Fibroblast of lung (primary cell): ENCODE results near the gene SYTL5.

Experiments used
- EZH2 ChIP-seq: IDR thresholded peaks from 2 replicates; pipeline ENCODE4 v1.5.1; 2012; ENCODE audit warnings: low read length, control low read depth, mild to moderate bottlenecking; ENCODE audit errors: missing control alignments
- TF ChIP-seq, protein P1 (sequence below), 2 donors: IDR thresholded peaks in 1 of 2; conservative IDR thresholded peaks in 1 of 2; 1 replicate in 1 of 2; 2 replicates in 1 of 2; pipeline ENCODE4 v1.5.1; 2011 to 2012; ENCODE audit warnings: low read length in 2 of 2, control low read depth in 1 of 2, inconsistent platforms in 1 of 2, low read depth in 1 of 2, mild to moderate bottlenecking in 1 of 2

- TF ChIP-seq, protein P1, sequence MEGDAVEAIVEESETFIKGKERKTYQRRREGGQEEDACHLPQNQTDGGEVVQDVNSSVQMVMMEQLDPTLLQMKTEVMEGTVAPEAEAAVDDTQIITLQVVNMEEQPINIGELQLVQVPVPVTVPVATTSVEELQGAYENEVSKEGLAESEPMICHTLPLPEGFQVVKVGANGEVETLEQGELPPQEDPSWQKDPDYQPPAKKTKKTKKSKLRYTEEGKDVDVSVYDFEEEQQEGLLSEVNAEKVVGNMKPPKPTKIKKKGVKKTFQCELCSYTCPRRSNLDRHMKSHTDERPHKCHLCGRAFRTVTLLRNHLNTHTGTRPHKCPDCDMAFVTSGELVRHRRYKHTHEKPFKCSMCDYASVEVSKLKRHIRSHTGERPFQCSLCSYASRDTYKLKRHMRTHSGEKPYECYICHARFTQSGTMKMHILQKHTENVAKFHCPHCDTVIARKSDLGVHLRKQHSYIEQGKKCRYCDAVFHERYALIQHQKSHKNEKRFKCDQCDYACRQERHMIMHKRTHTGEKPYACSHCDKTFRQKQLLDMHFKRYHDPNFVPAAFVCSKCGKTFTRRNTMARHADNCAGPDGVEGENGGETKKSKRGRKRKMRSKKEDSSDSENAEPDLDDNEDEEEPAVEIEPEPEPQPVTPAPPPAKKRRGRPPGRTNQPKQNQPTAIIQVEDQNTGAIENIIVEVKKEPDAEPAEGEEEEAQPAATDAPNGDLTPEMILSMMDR (conservative IDR thresholded peaks at IDR 0.05 in 1 of 2, IDR thresholded peaks at IDR 0.05 in 1 of 2; ENCODE audit: low read depth in 1 of 2, low read length in 2 of 2) = no peak
- no peak for TF ChIP-seq EZH2
These were observed 158.7 kb downstream of the SYTL5 start for GRCh38 chrX:38165023-38165422.
